ENCODE data around the gene RGS3.

RGS3 gene

DNA sequence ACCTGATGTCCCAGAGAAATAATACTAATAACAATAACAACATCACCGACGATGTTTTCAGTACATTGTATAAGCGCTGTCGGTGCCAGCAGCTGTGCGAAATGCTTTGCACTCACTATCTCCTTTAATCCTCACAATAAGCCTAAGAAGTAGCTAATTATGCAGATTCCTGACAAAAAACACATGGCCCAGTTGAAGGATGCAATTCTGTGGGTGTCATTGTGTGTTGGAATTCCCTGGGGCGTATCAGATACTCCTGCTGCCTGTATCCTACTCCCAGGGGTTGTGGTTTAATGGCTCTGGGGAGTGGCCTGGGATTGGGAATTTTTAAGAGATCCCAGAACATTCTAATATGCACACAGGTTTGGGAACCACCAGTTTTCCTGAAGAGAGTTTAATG lies 154.0 kb downstream of the RGS3 start:
- no peak for DNase-seq (ENCODE audit: low read depth)
- no peak overlapping the region for H3K4me3 ChIP-seq (ENCODE audit: control insufficient read depth, low read depth, low read length)
- TF ChIP-seq CTCF (conservative IDR thresholded peaks at IDR 0.05; ENCODE audit: control insufficient read depth, insufficient read depth, low read depth, low read length): no peak

- DNase-seq (ENCODE audit: low read depth): no peak
- no peak overlapping the region for H3K4me3 ChIP-seq (ENCODE audit: control insufficient read depth, low read depth, low read length)
- TF ChIP-seq CTCF (conservative IDR thresholded peaks at IDR 0.05; ENCODE audit: control insufficient read depth, insufficient read depth, low read depth, low read length): no peak
Observed at GRCh38 chr9:113618836-113619490, 155.4 kb downstream of the RGS3 start.

- H3K4me3 ChIP-seq (ENCODE audit: control insufficient read depth, low read depth, low read length): no peak overlapping the region
- DNase-seq (ENCODE audit: low read depth): no peak
- TF ChIP-seq CTCF (conservative IDR thresholded peaks at IDR 0.05; ENCODE audit: control insufficient read depth, insufficient read depth, low read depth, low read length): no peak
Observed at GRCh38 chr9:113619491-113620376, 156.2 kb downstream of the RGS3 start.

GRCh38 chr9:113620377-113621161 lies 157.0 kb downstream of the RGS3 start:
- peak; percentile 79 for DNase-seq (ENCODE audit: low read depth)
- H3K4me3 ChIP-seq (ENCODE audit: control insufficient read depth, low read depth, low read length): no peak overlapping the region
- no peak for TF ChIP-seq CTCF (conservative IDR thresholded peaks at IDR 0.05; ENCODE audit: control insufficient read depth, insufficient read depth, low read depth, low read length)

DNA sequence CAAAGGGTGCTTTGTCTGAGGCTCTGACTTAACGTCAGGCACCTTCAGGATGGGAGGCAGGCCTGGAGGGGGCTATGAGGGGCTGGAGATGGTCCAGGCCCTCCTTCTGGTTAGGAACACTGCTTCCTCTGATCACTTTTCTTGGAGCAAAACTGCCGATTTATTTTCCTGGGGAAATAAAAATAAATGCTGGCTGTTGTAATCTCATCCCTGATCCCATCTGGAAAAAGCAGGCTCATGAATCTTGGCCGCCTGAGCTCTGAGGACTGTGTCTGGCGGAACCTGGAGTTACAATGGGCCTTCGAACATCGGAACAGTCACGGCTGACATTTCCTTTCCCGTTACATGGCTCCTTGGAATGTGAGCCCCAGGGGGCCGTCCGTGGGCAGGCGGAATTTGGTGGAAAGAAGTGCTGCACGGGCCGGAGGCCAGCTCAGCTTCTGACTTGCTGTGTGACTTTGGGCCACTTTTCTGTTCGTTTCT lies 157.8 kb downstream of the RGS3 start:
- no peak for TF ChIP-seq CTCF (conservative IDR thresholded peaks at IDR 0.05; ENCODE audit: control insufficient read depth, insufficient read depth, low read depth, low read length)
- DNase-seq (ENCODE audit: low read depth): peak; percentile 90
- no peak overlapping the region for H3K4me3 ChIP-seq (ENCODE audit: control insufficient read depth, low read depth, low read length)

- TF ChIP-seq CTCF (conservative IDR thresholded peaks at IDR 0.05; ENCODE audit: control insufficient read depth, insufficient read depth, low read depth, low read length): no peak
Observed at GRCh38 chr9:113621980-113622379, 158.5 kb downstream of the RGS3 start.

More at GRCh38 chr9:113621980-113622379, 158.5 kb downstream of the RGS3 start:
- DNase-seq (ENCODE audit: low read depth): no peak
- H3K4me3 ChIP-seq (ENCODE audit: control insufficient read depth, low read depth, low read length): no peak overlapping the region
